Measurements from ENCODE around the gene HNRNPH1. TPM values are rescaled to one million over a fixed set of nuclear protein-coding genes. Genes with fewer than 3 reads are reported as not detected.
"Not testable (repeated sequence)": the region's sequence is repeated elsewhere in the genome, so short reads cannot be mapped to it uniquely, and the experiment has no call there.

The HNRNPH1 gene
- total RNA-seq, 1 donor from 2014 or later = 348 TPM

DNA sequence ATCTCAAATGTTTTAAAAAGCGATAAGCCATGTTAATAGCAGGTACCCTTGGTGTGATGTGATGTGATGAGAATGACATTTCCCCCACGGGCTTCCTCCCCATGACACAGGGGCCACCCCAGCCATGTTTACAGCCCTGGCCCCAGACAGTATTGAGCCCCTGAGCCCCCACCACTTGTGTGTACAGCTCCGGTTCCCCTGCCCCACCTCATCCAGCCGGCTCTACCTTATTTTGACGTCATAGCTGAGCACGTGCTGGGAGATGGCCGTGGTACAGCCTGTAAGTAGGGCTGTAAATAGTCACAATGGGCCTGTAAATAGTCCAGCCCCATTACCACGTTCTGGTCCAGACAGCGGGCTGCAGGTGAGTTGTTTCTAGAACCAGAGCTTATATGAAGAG lies 24.9 kb upstream of the HNRNPH1 start:
- Mint-ChIP-seq H3K9me3 (ENCODE audit: low read depth) (no peaks in the 10 kb centered on the region), H3K27ac (ENCODE audit: unreplicated experiment) (no peak overlapping the region), H3K4me3 (ENCODE audit: unreplicated experiment) (no peak overlapping the region), H3K36me3 (ENCODE audit: low read depth) (no peaks in the 10 kb centered on the region), H3K4me1 (ENCODE audit: low read depth) (no peaks in the 10 kb centered on the region), H3K27me3 (ENCODE audit: low read depth) (peaks cover 7% of the 10 kb centered on the region)
- TF ChIP-seq, protein P1, sequence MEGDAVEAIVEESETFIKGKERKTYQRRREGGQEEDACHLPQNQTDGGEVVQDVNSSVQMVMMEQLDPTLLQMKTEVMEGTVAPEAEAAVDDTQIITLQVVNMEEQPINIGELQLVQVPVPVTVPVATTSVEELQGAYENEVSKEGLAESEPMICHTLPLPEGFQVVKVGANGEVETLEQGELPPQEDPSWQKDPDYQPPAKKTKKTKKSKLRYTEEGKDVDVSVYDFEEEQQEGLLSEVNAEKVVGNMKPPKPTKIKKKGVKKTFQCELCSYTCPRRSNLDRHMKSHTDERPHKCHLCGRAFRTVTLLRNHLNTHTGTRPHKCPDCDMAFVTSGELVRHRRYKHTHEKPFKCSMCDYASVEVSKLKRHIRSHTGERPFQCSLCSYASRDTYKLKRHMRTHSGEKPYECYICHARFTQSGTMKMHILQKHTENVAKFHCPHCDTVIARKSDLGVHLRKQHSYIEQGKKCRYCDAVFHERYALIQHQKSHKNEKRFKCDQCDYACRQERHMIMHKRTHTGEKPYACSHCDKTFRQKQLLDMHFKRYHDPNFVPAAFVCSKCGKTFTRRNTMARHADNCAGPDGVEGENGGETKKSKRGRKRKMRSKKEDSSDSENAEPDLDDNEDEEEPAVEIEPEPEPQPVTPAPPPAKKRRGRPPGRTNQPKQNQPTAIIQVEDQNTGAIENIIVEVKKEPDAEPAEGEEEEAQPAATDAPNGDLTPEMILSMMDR (IDR thresholded peaks at IDR 0.05) = no peak
- DNase-seq (ENCODE audit: low spot score) = no peak

- H3K9me3 Mint-ChIP-seq (ENCODE audit: low read depth); H3K36me3 Mint-ChIP-seq (ENCODE audit: low read depth); H3K4me1 Mint-ChIP-seq (ENCODE audit: low read depth); H3K4me3 Mint-ChIP-seq (ENCODE audit: unreplicated experiment); H3K27ac Mint-ChIP-seq (ENCODE audit: unreplicated experiment): not testable (repeated sequence)
- peaks cover 11% of the 10 kb centered on the region for H3K27me3 Mint-ChIP-seq (ENCODE audit: low read depth)
- DNase-seq (ENCODE audit: low spot score) = peak; percentile 57
Observed at GRCh38 chr5:179644766-179645165, 21.3 kb upstream of the HNRNPH1 start.

DNA sequence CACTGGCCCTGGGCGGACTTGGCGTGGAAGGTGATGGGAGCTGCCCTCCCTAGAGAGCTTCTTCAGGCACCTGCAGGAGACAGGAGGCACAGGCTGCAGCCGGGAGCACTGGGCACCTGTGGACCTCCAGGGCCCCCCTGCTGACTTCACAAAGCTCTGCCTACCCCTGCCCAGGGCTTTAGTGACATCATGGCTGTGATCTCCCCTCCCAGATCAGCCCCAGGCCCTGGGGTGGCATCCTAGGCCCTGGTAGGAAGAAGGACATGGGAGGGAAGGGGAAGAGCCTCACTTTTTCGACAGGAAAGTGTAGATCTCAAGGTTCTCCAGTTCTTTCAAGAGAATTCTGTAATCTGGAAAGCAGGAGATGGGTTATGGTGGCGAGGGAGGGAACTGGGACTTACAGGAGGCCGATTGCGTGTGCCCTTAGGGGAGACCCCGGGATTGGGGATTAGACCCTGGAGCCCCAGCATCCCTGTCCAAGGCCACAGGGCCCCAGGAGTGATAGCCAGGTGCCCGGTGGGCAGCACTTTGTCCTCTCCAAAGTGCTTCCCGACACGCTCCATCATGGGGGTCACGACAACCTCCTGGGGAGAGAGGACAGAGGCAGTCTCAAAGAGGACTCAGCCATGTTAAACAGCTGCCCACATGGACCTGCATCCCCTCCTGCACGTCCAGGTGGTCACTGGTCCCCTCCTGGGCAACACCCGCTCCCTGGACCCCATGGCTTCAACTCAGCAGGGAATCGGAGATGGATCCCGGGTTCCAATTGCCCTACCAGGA lies 19.9 kb upstream of the HNRNPH1 start:
- H3K9me3 Mint-ChIP-seq (ENCODE audit: low read depth); H3K4me1 Mint-ChIP-seq (ENCODE audit: low read depth); H3K27ac Mint-ChIP-seq (ENCODE audit: unreplicated experiment); H3K36me3 Mint-ChIP-seq (ENCODE audit: low read depth); H3K4me3 Mint-ChIP-seq (ENCODE audit: unreplicated experiment): not testable (repeated sequence)
- H3K27me3 Mint-ChIP-seq (ENCODE audit: low read depth) = peaks cover 11% of the 10 kb centered on the region
- peak; percentile 61 for DNase-seq (ENCODE audit: low spot score)

- H3K4me1 Mint-ChIP-seq (ENCODE audit: low read depth); H3K4me3 Mint-ChIP-seq (ENCODE audit: unreplicated experiment); H3K27ac Mint-ChIP-seq (ENCODE audit: unreplicated experiment); H3K9me3 Mint-ChIP-seq (ENCODE audit: low read depth); H3K36me3 Mint-ChIP-seq (ENCODE audit: low read depth): not testable (repeated sequence)
- H3K27me3 Mint-ChIP-seq (ENCODE audit: low read depth) = peaks cover 11% of the 10 kb centered on the region
- DNase-seq (ENCODE audit: low spot score) = peak; percentile 49
Observed at GRCh38 chr5:179642626-179643025, 19.2 kb upstream of the HNRNPH1 start.

DNA sequence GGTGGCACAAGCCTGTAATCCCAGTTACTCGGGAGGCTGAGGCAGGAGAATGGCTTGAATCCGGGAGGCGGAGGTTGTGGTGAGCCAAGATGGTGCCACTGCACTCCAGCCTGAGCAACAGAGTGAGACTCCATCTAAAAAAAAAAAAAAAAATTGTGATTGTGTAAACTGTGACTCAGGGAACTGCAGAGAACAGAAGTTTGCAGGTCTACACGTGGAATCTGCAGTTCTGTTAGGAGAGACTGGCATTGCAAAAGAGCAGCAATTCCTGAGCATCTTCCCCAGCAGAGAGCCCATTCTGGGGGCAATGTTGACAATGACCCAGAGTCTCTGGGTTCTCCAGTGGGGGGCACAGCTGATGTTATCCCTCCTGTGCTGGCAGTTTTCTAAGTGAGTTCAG lies 18.3 kb upstream of the HNRNPH1 start:
- not testable (repeated sequence) for H3K36me3 Mint-ChIP-seq (ENCODE audit: low read depth); H3K9me3 Mint-ChIP-seq (ENCODE audit: low read depth); H3K27ac Mint-ChIP-seq (ENCODE audit: unreplicated experiment); H3K4me3 Mint-ChIP-seq (ENCODE audit: unreplicated experiment); DNase-seq (ENCODE audit: low spot score); H3K4me1 Mint-ChIP-seq (ENCODE audit: low read depth)
- H3K27me3 Mint-ChIP-seq (ENCODE audit: low read depth) = peaks cover 11% of the 10 kb centered on the region

DNA sequence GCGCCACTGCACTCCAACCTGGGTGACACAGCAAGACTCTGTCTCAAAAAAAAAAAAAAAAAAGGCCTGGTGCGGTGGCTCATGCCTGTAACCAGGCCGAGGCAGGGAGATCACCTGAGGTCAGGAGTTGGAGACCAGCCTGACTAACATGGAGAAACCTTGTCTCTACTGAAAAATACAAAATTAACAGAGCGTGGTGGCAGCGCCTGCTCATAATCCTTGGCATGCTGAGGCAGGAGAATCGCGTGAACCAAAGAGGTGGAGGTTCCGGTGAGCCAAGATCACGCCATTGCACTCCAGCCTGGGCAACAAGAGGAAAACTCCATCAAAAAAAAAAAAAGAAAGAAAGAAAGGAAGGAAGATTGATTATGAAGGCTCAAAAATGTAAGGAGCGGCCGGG lies 15.8 kb upstream of the HNRNPH1 start:
- DNase-seq (ENCODE audit: low spot score); H3K4me1 Mint-ChIP-seq (ENCODE audit: low read depth); H3K27ac Mint-ChIP-seq (ENCODE audit: unreplicated experiment); H3K27me3 Mint-ChIP-seq (ENCODE audit: low read depth); H3K36me3 Mint-ChIP-seq (ENCODE audit: low read depth); H3K9me3 Mint-ChIP-seq (ENCODE audit: low read depth); H3K4me3 Mint-ChIP-seq (ENCODE audit: unreplicated experiment): not testable (repeated sequence)

- not testable (repeated sequence) for H3K27ac Mint-ChIP-seq (ENCODE audit: unreplicated experiment); H3K4me3 Mint-ChIP-seq (ENCODE audit: unreplicated experiment); H3K36me3 Mint-ChIP-seq (ENCODE audit: low read depth); H3K27me3 Mint-ChIP-seq (ENCODE audit: low read depth); H3K4me1 Mint-ChIP-seq (ENCODE audit: low read depth); H3K9me3 Mint-ChIP-seq (ENCODE audit: low read depth); DNase-seq (ENCODE audit: low spot score)
- TF ChIP-seq, protein P1 (IDR thresholded peaks at IDR 0.05) = peak; percentile 17
Observed at GRCh38 chr5:179634370-179635172, 11.1 kb upstream of the HNRNPH1 start.
